Measurements from ENCODE around the gene MICU2. TPM values are rescaled to one million over a fixed set of nuclear protein-coding genes. Genes with fewer than 3 reads are reported as not detected.

Gene MICU2
- total and polyA plus RNA-seq, 2 of the 4 experiments (the other 2 are of a cell fraction), result 14.9 to 25.0 TPM

DNA sequence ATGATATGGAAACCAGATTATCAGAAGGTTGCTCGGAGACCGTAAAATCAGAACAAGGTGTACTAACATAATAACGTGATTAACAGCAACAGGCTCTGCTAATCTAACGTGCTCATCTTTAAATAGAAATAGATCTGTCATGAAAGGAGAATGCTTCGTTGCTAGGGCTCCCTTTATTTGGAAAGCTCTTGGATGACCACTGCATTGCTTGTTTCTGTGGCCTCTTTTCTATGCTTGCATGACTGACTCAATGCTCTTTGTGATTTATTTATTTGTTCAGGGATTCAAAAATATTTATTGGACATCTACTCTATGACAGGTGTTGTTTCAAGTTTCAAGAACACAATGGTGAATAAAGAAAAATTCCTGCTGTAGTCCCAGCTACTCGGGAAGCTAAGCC lies 122.6 kb downstream of the MICU2 start:
- Histone ChIP-seq H2BK5ac (ENCODE audit: low read depth, low read length, poor library complexity, severe bottlenecking) (no peak overlapping the region), H2BK20ac (ENCODE audit: low read depth, low read length) (no peak overlapping the region), H2BK120ac (ENCODE audit: low read depth, low read length) (no peak overlapping the region), H3K9ac (ENCODE audit: low read depth, low read length) (no peak overlapping the region), H4K91ac (ENCODE audit: insufficient read depth, low read depth, low read length) (no peak overlapping the region), H2AK5ac (ENCODE audit: low read depth, low read length) (no peak overlapping the region), H3K9me1 (ENCODE audit: insufficient read depth, low read length) (no peaks in the 10 kb centered on the region), H4K20me1 (ENCODE audit: insufficient read depth, low read length) (no peaks in the 10 kb centered on the region), H2BK15ac (ENCODE audit: low read depth, low read length) (no peak overlapping the region), H3K4me3 (ENCODE audit: insufficient read depth, low read depth, low read length) (no peak overlapping the region), H3K27ac (ENCODE audit: insufficient read depth, low read length) (no peak overlapping the region), H3K4me2 (ENCODE audit: low read depth, low read length) (no peak overlapping the region), H4K8ac (ENCODE audit: low read depth in 2 of 2, low read length in 2 of 2) (no peak overlapping the region), H3K18ac (ENCODE audit: low read depth, low read length) (no peak overlapping the region), H3K4me1 (ENCODE audit: control insufficient read depth, insufficient read depth, low read length) (no peaks in the 10 kb centered on the region), H3K36me3 (ENCODE audit: control insufficient read depth, insufficient read depth, low read length) (no peaks in the 10 kb centered on the region), H3K79me1 (ENCODE audit: low read depth in 1 of 2, low read length in 2 of 2) (no peaks in the 10 kb centered on the region), H3K4ac (ENCODE audit: low read depth, low read length) (no peak overlapping the region), H3K23ac (ENCODE audit: low read depth, low read length) (no peak overlapping the region), H3K14ac (replicated peaks; ENCODE audit: low read depth, low read length) (no peak overlapping the region), H3K27me3 (ENCODE audit: control insufficient read depth, insufficient read depth, low read length) (no peaks in the 10 kb centered on the region), H4K5ac (ENCODE audit: low read depth, low read length) (no peak overlapping the region), H2AK9ac (replicated peaks; ENCODE audit: low read depth, low read length, poor library complexity) (no peak overlapping the region), H2AFZ (replicated peaks; ENCODE audit: low read length, poor library complexity) (no peak overlapping the region), H3K56ac (ENCODE audit: extremely low read depth, insufficient read depth, low read length) (no peak overlapping the region), H3K9me3 (ENCODE audit: control insufficient read depth, insufficient read depth, low read length) (peaks cover 4% of the 10 kb centered on the region; the same call in 1 of the 2 replicates)
- intact Hi-C loops (cut with micrococcal nuclease) (loop anchor here (10.0 kb wide), 1 partner anchor 1273 kb away; no protein-coding TSS in a partner anchor), in situ Hi-C loops (cut with MboI; ENCODE audit: low sequenced_read_pairs) (loop anchor here (25.0 kb wide), 2 partner anchors 969 to 1294 kb away; partner anchors contain the start of gene GJB2), dilution Hi-C loops (cut with HindIII; ENCODE audit: low sequenced_read_pairs, unreplicated experiment) (no loop called here)
- CTCF ChIA-PET, result interaction anchor here (0.5 to 0.6 kb wide), 2 partner anchors 180 to 301 kb away, joined by 3 to 4 read pairs; no protein-coding TSS in a partner anchor
- TF ChIP-seq, protein P1, sequence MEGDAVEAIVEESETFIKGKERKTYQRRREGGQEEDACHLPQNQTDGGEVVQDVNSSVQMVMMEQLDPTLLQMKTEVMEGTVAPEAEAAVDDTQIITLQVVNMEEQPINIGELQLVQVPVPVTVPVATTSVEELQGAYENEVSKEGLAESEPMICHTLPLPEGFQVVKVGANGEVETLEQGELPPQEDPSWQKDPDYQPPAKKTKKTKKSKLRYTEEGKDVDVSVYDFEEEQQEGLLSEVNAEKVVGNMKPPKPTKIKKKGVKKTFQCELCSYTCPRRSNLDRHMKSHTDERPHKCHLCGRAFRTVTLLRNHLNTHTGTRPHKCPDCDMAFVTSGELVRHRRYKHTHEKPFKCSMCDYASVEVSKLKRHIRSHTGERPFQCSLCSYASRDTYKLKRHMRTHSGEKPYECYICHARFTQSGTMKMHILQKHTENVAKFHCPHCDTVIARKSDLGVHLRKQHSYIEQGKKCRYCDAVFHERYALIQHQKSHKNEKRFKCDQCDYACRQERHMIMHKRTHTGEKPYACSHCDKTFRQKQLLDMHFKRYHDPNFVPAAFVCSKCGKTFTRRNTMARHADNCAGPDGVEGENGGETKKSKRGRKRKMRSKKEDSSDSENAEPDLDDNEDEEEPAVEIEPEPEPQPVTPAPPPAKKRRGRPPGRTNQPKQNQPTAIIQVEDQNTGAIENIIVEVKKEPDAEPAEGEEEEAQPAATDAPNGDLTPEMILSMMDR (conservative IDR thresholded peaks at IDR 0.05; ENCODE audit: low read depth, low read length), result no peak
- no peak for TF ChIP-seq MAZ (IDR thresholded peaks at IDR 0.05; ENCODE audit: borderline replicate concordance, low read depth, low read length)
- TF ChIP-seq, protein P2, sequence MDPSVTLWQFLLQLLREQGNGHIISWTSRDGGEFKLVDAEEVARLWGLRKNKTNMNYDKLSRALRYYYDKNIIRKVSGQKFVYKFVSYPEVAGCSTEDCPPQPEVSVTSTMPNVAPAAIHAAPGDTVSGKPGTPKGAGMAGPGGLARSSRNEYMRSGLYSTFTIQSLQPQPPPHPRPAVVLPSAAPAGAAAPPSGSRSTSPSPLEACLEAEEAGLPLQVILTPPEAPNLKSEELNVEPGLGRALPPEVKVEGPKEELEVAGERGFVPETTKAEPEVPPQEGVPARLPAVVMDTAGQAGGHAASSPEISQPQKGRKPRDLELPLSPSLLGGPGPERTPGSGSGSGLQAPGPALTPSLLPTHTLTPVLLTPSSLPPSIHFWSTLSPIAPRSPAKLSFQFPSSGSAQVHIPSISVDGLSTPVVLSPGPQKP (IDR thresholded peaks at IDR 0.05; ENCODE audit: borderline replicate concordance, low read depth, low read length), result no peak
- TF ChIP-seq CEBPB (IDR thresholded peaks at IDR 0.05; ENCODE audit: low read depth, low read length), result no peak
- TF ChIP-seq RAD21 (IDR thresholded peaks at IDR 0.05; ENCODE audit: low read length), result no peak
- TF ChIP-seq CHD1 (IDR thresholded peaks at IDR 0.05; ENCODE audit: low read depth, low read length), result no peak
- DNase-seq, result no peak
- WGBS, 2 experiments (ENCODE audit: extremely low coverage in 2 of 2, insufficient read length in 1 of 2), result no CpG with 5 or more reads among the region's 6 CpGs
- POLR2A ChIA-PET (ENCODE audit: unreplicated experiment), result no interaction called here
- BruUV-seq (replicated peaks), result no TSS peak
- ATAC-seq (ENCODE audit: low read depth), result no peak

Data from IMR-90 (cell line).